SK-N-MC (cell line): ENCODE measurements around the gene EN2.

ENCODE experiments used
- EZH2 ChIP-seq: fragments of 200-600 bp; sonication (generic); IDR thresholded peaks from one replicate; pipeline ENCODE4 v1.6.1; 2017; ENCODE audit warnings: antibody characterized with exemption
- FOXP2 ChIP-seq: optimal IDR thresholded peaks from 2 replicates; pipeline ENCODE3; 2011; ENCODE audit warnings: mild to moderate bottlenecking, moderate library complexity; ENCODE audit not compliant: insufficient read depth; ENCODE audit errors: extremely low read length, control extremely low read depth
- POLR2AphosphoS5 ChIP-seq: IDR thresholded peaks from 2 replicates; pipeline ENCODE4 v1.6.1; 2012; ENCODE audit warnings: mild to moderate bottlenecking, low read depth, low read length, borderline replicate concordance

GRCh38 chr7:155491812-155492211, 33.9 kb downstream of the EN2 start:
- TF ChIP-seq POLR2AphosphoS5: no peak
- TF ChIP-seq EZH2: no peak
- TF ChIP-seq FOXP2: no peak
